Mesothelial cell of epicardium (in vitro differentiated cells): ENCODE results near the gene MTHFSD. TPM values are rescaled to one million over a fixed set of nuclear protein-coding genes. Genes with fewer than 3 reads are reported as not detected.

Experiments used
- DNase-seq, 2 experiments: peaks; one replicate each; pipeline ENCODE4 v3.0.0; 2021; ENCODE audit warnings: low spot score in 2 of 2; ENCODE audit not compliant: unreplicated experiment in 2 of 2
- H3K27ac Mint-ChIP-seq: 2 replicates; pipeline ENCODE4 v1.8.0; 2021; ENCODE audit warnings: mixed read lengths
- H3K27me3 Mint-ChIP-seq: 2 replicates; pipeline ENCODE4 v1.8.0; 2021; ENCODE audit warnings: low read depth, mixed read lengths
- H3K36me3 Mint-ChIP-seq: 2 replicates; pipeline ENCODE4 v1.8.0; 2021; ENCODE audit warnings: mixed read lengths
- H3K4me1 Mint-ChIP-seq: 2 replicates; pipeline ENCODE4 v1.8.0; 2021; ENCODE audit warnings: mixed read lengths
- H3K4me3 Mint-ChIP-seq: 2 replicates; pipeline ENCODE4 v1.8.0; 2021; ENCODE audit warnings: mild to moderate bottlenecking, moderate library complexity, mixed read lengths
- H3K9me3 Mint-ChIP-seq: 2 replicates; pipeline ENCODE4 v1.8.0; 2021; ENCODE audit warnings: mixed read lengths
- total RNA-seq: library from RNA; stranded (reverse); gene quantifications from 3 replicates; pipeline ENCODE4 v1.2.1, GENCODE V29; 2021
- TF ChIP-seq, protein P1 (sequence below): fragments of 200-600 bp; sonication (generic); IDR thresholded peaks from one replicate; pipeline ENCODE4 v1.5.0; 2021; ENCODE audit warnings: antibody characterized with exemption; ENCODE audit not compliant: unreplicated experiment

Gene MTHFSD
- total RNA-seq, 1 donor from 2014 or later: 27.4 TPM

- Mint-ChIP-seq H3K36me3 (no peaks in the 10 kb centered on the region), H3K27me3 (peaks cover 97% of the 10 kb centered on the region), H3K27ac (no peak overlapping the region), H3K9me3 (no peaks in the 10 kb centered on the region), H3K4me1 (peaks cover 8% of the 10 kb centered on the region), H3K4me3 (no peak overlapping the region)
- TF ChIP-seq, protein P1, sequence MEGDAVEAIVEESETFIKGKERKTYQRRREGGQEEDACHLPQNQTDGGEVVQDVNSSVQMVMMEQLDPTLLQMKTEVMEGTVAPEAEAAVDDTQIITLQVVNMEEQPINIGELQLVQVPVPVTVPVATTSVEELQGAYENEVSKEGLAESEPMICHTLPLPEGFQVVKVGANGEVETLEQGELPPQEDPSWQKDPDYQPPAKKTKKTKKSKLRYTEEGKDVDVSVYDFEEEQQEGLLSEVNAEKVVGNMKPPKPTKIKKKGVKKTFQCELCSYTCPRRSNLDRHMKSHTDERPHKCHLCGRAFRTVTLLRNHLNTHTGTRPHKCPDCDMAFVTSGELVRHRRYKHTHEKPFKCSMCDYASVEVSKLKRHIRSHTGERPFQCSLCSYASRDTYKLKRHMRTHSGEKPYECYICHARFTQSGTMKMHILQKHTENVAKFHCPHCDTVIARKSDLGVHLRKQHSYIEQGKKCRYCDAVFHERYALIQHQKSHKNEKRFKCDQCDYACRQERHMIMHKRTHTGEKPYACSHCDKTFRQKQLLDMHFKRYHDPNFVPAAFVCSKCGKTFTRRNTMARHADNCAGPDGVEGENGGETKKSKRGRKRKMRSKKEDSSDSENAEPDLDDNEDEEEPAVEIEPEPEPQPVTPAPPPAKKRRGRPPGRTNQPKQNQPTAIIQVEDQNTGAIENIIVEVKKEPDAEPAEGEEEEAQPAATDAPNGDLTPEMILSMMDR: no peak
- DNase-seq: no peak
These were observed 60.9 kb downstream of the MTHFSD start for GRCh38 chr16:86494039-86494564.

GRCh38 chr16:86492961-86493629, 61.9 kb downstream of the MTHFSD start:
- Mint-ChIP-seq H3K36me3 (no peaks in the 10 kb centered on the region), H3K27ac (no peak overlapping the region), H3K9me3 (no peaks in the 10 kb centered on the region), H3K27me3 (peaks cover 98% of the 10 kb centered on the region), H3K4me1 (peaks cover 4% of the 10 kb centered on the region), H3K4me3 (no peak overlapping the region)
- DNase-seq: no peak
- TF ChIP-seq, protein P1: no peak

DNA sequence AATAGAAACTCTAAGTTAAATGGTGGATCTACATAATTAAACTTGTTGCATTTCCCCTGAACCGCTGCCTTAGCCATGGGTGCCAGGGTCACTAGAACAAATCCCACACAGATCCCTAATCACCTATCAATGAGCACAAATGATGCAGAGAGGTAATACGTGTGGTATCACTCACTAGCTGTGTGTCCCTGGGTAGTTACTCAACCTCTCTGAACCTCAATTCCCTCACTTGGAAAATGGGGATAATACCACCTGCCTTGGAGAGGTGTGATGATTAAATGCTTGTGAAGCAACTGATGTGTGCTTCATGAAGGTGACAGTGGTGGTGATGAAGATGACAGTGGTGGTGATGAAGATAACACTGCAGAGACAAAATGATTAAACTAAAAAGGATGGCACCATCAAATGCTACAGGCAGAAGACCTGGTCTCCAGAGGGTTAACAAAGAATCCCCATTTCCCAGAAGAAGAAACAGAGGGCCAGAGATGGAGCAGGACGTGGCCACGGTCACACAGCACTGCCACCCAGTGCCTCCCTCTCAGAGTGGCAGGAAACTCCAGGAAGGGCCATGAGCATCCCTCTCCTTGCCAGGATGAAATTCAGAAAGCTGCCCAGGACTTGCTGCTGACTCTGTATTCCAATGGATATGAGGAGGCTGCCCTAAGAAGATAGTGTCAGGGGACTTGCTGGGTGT, 62.6 kb downstream of the MTHFSD start:
- H3K36me3 Mint-ChIP-seq: no peaks in the 10 kb centered on the region
- no peaks in the 10 kb centered on the region for H3K9me3 Mint-ChIP-seq
- no peak overlapping the region for H3K27ac Mint-ChIP-seq
- peaks cover 2% of the 10 kb centered on the region for H3K4me1 Mint-ChIP-seq
- H3K27me3 Mint-ChIP-seq: peaks cover 98% of the 10 kb centered on the region
- no peak overlapping the region for H3K4me3 Mint-ChIP-seq
- TF ChIP-seq, protein P1: no peak
- DNase-seq: no peak

GRCh38 chr16:86491640-86492023, 63.4 kb downstream of the MTHFSD start:
- no peaks in the 10 kb centered on the region for H3K36me3 Mint-ChIP-seq
- H3K9me3 Mint-ChIP-seq: no peaks in the 10 kb centered on the region
- TF ChIP-seq, protein P1: no peak
- H3K4me1 Mint-ChIP-seq: no peaks in the 10 kb centered on the region
- H3K27me3 Mint-ChIP-seq: peaks cover 100% of the 10 kb centered on the region
- no peak for DNase-seq
- H3K27ac Mint-ChIP-seq: no peak overlapping the region
- no peak overlapping the region for H3K4me3 Mint-ChIP-seq

DNA sequence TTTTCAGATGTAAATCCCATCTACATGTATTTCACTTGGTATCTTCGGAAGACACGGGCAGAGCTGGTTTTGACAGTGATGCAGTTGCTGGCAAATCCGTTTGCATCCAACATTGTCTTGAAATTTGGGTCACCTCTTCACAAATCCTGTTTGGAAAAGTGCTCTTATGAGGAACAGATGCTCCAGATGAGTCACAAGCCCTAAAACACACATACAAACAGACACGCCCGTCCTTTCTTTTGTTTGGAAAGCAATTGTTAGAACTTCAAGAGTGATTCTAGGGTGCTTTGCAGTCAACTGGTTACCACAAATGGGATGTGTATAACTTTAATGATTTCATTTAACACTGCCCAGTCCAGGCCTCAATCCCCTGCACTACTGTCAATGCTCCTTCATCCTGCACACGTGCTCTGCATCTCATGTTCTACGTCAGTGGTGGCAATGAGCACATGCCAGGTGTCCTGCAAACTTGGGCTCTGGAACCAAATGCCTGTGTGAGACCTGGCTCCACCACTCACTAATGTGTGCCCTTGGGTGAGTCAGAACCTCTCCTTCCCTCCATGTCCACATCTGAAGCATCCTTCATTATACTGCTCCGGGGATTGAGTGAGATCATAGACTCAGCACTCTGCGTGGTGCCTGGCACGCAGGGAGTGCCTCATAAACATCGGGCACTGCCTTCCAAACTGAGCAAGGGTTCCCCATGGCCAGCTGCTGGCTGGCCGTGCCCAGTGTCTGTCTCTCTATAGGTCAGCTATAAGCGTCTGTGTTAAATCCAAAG, 64.0 kb downstream of the MTHFSD start:
- no peak for DNase-seq
- no peak overlapping the region for H3K4me3 Mint-ChIP-seq
- no peaks in the 10 kb centered on the region for H3K4me1 Mint-ChIP-seq
- H3K9me3 Mint-ChIP-seq: no peaks in the 10 kb centered on the region
- no peaks in the 10 kb centered on the region for H3K36me3 Mint-ChIP-seq
- no peak overlapping the region for H3K27ac Mint-ChIP-seq
- peaks cover 100% of the 10 kb centered on the region for H3K27me3 Mint-ChIP-seq
- TF ChIP-seq, protein P1: no peak
